K562 (cell line): ENCODE measurements around the gene KLF1. TPM values are rescaled to one million over a fixed set of nuclear protein-coding genes. Genes with fewer than 3 reads are reported as not detected.

Experiments used
- ATAC-seq: fragments of 200-7000 bp; cut with Tn5 transposase; 3 replicates; pipeline ENCODE4 v1.9.1; 2020; ENCODE audit warnings: moderate library complexity
- BruUV-seq: library from RNA; stranded (reverse); fragments of 400-500 nt; replicated peaks from 2 replicates; lab custom pipeline; 2021; lab: Mats Ljungman, UMichigan
- CTCF ChIA-PET: fragments of 300-600 bp; formaldehyde crosslinking; extraction: SDS; loops from one replicate; lab custom pipeline; 2021; ENCODE audit warnings: low intra/inter-chr PET ratio; lab: Yijun Ruan, JAX
- POLR2A ChIA-PET: fragments of 300-600, 350-650 bp; sonication (Branson Sonifier 250); formaldehyde crosslinking; extraction: SDS; loops from one replicate; lab custom pipeline; 2021; ENCODE audit warnings: antibody characterized with exemption, inconsistent platforms; lab: Yijun Ruan, JAX
- DNase-seq, 4 experiments: peaks; one replicate each; pipeline versions ENCODE4 v3.0.0 to v3.0.0-alpha.2; 2011 to 2018; ENCODE audit warnings: low spot score in 3 of 4, mixed read lengths in 3 of 4; ENCODE audit errors: extremely low read depth in 1 of 4
- FAIRE-seq: peaks from 2 replicates; lab custom pipeline; 2011; peaks lifted over from hg19 to GRCh38; lab: Jason Lieb, UNC
- H2AFZ ChIP-seq: 2 replicates; pipeline ENCODE4 v1.6.0; 2011; ENCODE audit warnings: low read depth, low read length, control low read depth, inconsistent platforms
- H3K27ac ChIP-seq: fragments of 200-600 bp; 3 replicates; pipeline ENCODE4 v1.8.0; 2011; ENCODE audit warnings: low read depth, mild to moderate bottlenecking, control low read depth, inconsistent platforms, low read length, moderate library complexity, mixed read lengths; ENCODE audit errors: extremely low read depth
- H3K27me3 ChIP-seq, 2 experiments: fragments of 300-600 bp in 1 of 2; 2 replicates in 1 of 2; 3 replicates in 1 of 2; pipeline versions ENCODE4 v1.6.0 to v1.8.0; 2011; ENCODE audit warnings: inconsistent platforms in 2 of 2, low read length in 2 of 2, mild to moderate bottlenecking in 1 of 2, mixed read lengths in 1 of 2, moderate library complexity in 1 of 2; ENCODE audit not compliant: control insufficient read depth in 2 of 2, insufficient read depth in 2 of 2
- H3K36me3 ChIP-seq: fragments of 300-600 bp; 3 replicates; pipeline ENCODE4 v1.8.0; 2011; ENCODE audit warnings: mild to moderate bottlenecking, low read length, inconsistent platforms; ENCODE audit not compliant: control insufficient read depth, insufficient read depth
- H3K4me1 ChIP-seq, 2 experiments: fragments of 200-600 bp in 1 of 2; replicated peaks in 1 of 2; 2 replicates in 1 of 2; 3 replicates in 1 of 2; pipeline versions ENCODE4 v1.5.1 to v1.8.0; 2011; ENCODE audit warnings: inconsistent platforms in 2 of 2, low read length in 2 of 2, mild to moderate bottlenecking in 1 of 2, mixed read lengths in 1 of 2, moderate library complexity in 1 of 2; ENCODE audit not compliant: control insufficient read depth in 2 of 2, insufficient read depth in 2 of 2
- H3K4me2 ChIP-seq: 2 replicates; pipeline ENCODE4 v1.6.1; 2011; ENCODE audit warnings: low read length, control low read depth, inconsistent platforms, mixed read lengths; ENCODE audit not compliant: insufficient read depth
- H3K4me3 ChIP-seq: fragments of 200-600 bp; sonication (generic), shearing (Covaris generic); 2 replicates; pipeline ENCODE4 v1.5.1; 2016; ENCODE audit warnings: control low read depth, inconsistent platforms
- H3K79me2 ChIP-seq: fragments of 200-600 bp; 3 replicates; pipeline ENCODE4 v1.8.0; 2011; ENCODE audit warnings: low read length, inconsistent platforms; ENCODE audit not compliant: control insufficient read depth, insufficient read depth
- H3K9ac ChIP-seq, 2 experiments: 2 replicates each; pipeline versions ENCODE4 v1.6.0 to v1.6.1; 2011; ENCODE audit warnings: low read depth in 2 of 2, low read length in 2 of 2, control low read depth in 1 of 2, inconsistent platforms in 1 of 2, mild to moderate bottlenecking in 1 of 2, mixed read lengths in 1 of 2; ENCODE audit not compliant: insufficient read depth in 1 of 2
- H3K9me1 ChIP-seq: one replicate; pipeline ENCODE4 v1.6.0; 2011; ENCODE audit warnings: inconsistent platforms, mild to moderate bottlenecking, low read length, moderate library complexity; ENCODE audit not compliant: control insufficient read depth, insufficient read depth
- H3K9me3 ChIP-seq: replicated peaks from 2 replicates; pipeline ENCODE4 v1.5.1; 2011; ENCODE audit warnings: low read depth, low read length, inconsistent platforms; ENCODE audit not compliant: control insufficient read depth, insufficient read depth
- H4K20me1 ChIP-seq: replicated peaks from 2 replicates; pipeline ENCODE4 v1.6.1; 2011; ENCODE audit warnings: low read length, inconsistent platforms, mixed read lengths; ENCODE audit not compliant: control insufficient read depth, insufficient read depth
- BCL6 ChIP-seq: fragments of 250-450 bp; sonication (Bioruptor Pico); IDR thresholded peaks from 2 replicates; pipeline ENCODE4 v1.4.0; 2020
- HMGXB4 ChIP-seq: sonication (generic); formaldehyde crosslinking; IDR thresholded peaks from 2 replicates; pipeline ENCODE4 v1.8.1; 2023; ENCODE audit warnings: mild to moderate bottlenecking, missing genetic modification reagents
- MCM2 ChIP-seq: fragments of 450-650 bp; IDR thresholded peaks from 2 replicates; pipeline ENCODE4 v1.6.1; 2017; ENCODE audit warnings: low read depth, mild to moderate bottlenecking
- NELFE ChIP-seq: IDR thresholded peaks from 2 replicates; pipeline ENCODE4 v1.6.1; 2011; ENCODE audit warnings: mild to moderate bottlenecking; ENCODE audit not compliant: insufficient read depth, insufficient read length
- RBBP5 ChIP-seq: fragments of 200-600 bp; sonication (generic); IDR thresholded peaks from 2 replicates; pipeline ENCODE4 v1.6.1; 2012; ENCODE audit warnings: borderline replicate concordance, mild to moderate bottlenecking, low read length, control low read depth, inconsistent platforms; ENCODE audit not compliant: insufficient read depth, poor library complexity, severe bottlenecking
- SMARCB1 ChIP-seq: IDR thresholded peaks from 2 replicates; pipeline ENCODE4 v1.6.1; 2011; ENCODE audit warnings: improper control_type of control experiment, low read depth; ENCODE audit not compliant: insufficient read length
- ZNF121 ChIP-seq: sonication (generic); formaldehyde crosslinking; conservative IDR thresholded peaks from 2 replicates; pipeline ENCODE4 v1.8.0; 2022; ENCODE audit warnings: missing genetic modification reagents
- ZNF175 ChIP-seq: fragments of 200-800 bp; sonication (Bioruptor generic); IDR thresholded peaks from 2 replicates; pipeline ENCODE4 v1.6.1; 2016; ENCODE audit warnings: low read depth, mild to moderate bottlenecking, missing genetic modification characterization, missing compliant biosample characterization
- ZNF589 ChIP-seq: fragments of 200-800 bp; sonication (Bioruptor generic); IDR thresholded peaks from 2 replicates; pipeline ENCODE4 v1.6.1; 2016; ENCODE audit warnings: low read depth, missing genetic modification characterization, missing compliant biosample characterization
- WGBS: fragments of 100-300 bp; shearing (Covaris generic); methylation state at CpG from one replicate; pipeline ENCODE4 v1.1.6; 2016; ENCODE audit warnings: low coverage, mixed read lengths; ENCODE audit not compliant: insufficient coverage; ENCODE audit errors: missing lambda C conversion rate; 5-methylcytosine and 5-hydroxymethylcytosine counted together
- in situ Hi-C: fragments of 300-500 bp; cut with MboI; formaldehyde crosslinking; loops from 4 replicates; pipeline ENCODE4 v1.15.0; 2018; ENCODE audit warnings: inconsistent platforms, mixed read lengths
- intact Hi-C: fragments of 100-400 bp; cut with micrococcal nuclease; formaldehyde crosslinking; loops from 2 replicates; pipeline ENCODE4 v1.14.2; 2022
- polyA plus RNA-seq, 8 experiments: library from polyadenylated mRNA; depleted of rRNA in 4 of 8; stranded (reverse) in 5 of 8; unstranded in 3 of 8; fragments of >200 nt; fragmentation: Nextera tagmentation in 2 of 8; fragmentation: Illumina TruSeq in 1 of 8; extraction: Ambion mirVana in 2 of 8; extraction: Trizol in 1 of 8; gene quantifications; 2 replicates each; pipeline versions ENCODE4 v1.2.1 to v1.2.3, GENCODE V29; 2011 to 2014; ENCODE audit warnings: inconsistent platforms in 1 of 8, missing spikeins in 1 of 8
- total RNA-seq, 7 experiments: library from RNA; depleted of rRNA in 6 of 7; stranded (reverse); fragments of >200 nt in 6 of 7; fragmentation: Illumina TruSeq in 2 of 7; extraction: Trizol in 2 of 7; gene quantifications; 2 replicates each; pipeline versions ENCODE4 v1.2.1 to v1.2.3, GENCODE V29; 2011 to 2021; ENCODE audit warnings: low replicate concordance in 1 of 7
- TF ChIP-seq, protein P1 (sequence below): sonication (generic); formaldehyde crosslinking; IDR thresholded peaks from 2 replicates; pipeline ENCODE4 v1.8.0; 2022; ENCODE audit warnings: mild to moderate bottlenecking, missing genetic modification reagents
- TF ChIP-seq, protein P2 (sequence below), 2 experiments: fragments of 450-650 bp; IDR thresholded peaks; 2 replicates each; pipeline ENCODE4 v1.6.1; 2018; ENCODE audit warnings: mild to moderate bottlenecking in 2 of 2, low read depth in 1 of 2; ENCODE audit not compliant: partially characterized antibody in 2 of 2

KLF1 gene
- total and polyA plus RNA-seq, 9 of the 15 experiments (the other 6 are each of a cell fraction or from before 2014, with no cell fraction given) = 8.4 to 163 (median 47.3) TPM

GRCh38 chr19:12886651-12886968 lies 391 bp downstream of the KLF1 start:
- no peak for ATAC-seq
- Histone ChIP-seq H3K79me2 (peaks cover 73% of the 10 kb centered on the region), H4K20me1 (peaks cover 10% of the 10 kb centered on the region; the same call in 1 of the 2 replicates), H2AFZ (peak overlapping the region; percentile 7; the same call in 1 of the 2 replicates), H3K36me3 (peaks cover 30% of the 10 kb centered on the region), H3K27ac (peak overlapping the region; percentile 96), H3K9me1 (no peaks in the 10 kb centered on the region), H3K4me2 (peak overlapping the region; percentile 100), H3K27me3 (no peaks in the 10 kb centered on the region), H3K4me1 (peaks cover 42 to 81% of the 10 kb centered on the region in 2 experiments; a peak in 4 of 5 replicates), H3K9ac (peak overlapping the region; percentile 94 to 95), H3K9me3 (no peaks in the 10 kb centered on the region), H3K4me3 (peak overlapping the region; percentile 70)
- CTCF ChIA-PET = interaction anchor here (0.8 to 1.0 kb wide), 2 partner anchors 61 to 71 kb away, joined by 3 read pairs; partner anchors contain the start of gene GADD45GIP1
- POLR2A ChIA-PET = interaction anchor here (0.6 to 5.9 kb wide), 13 partner anchors 14 to 782 kb away, joined by 3 to 37 read pairs (median 4); partner anchors contain the start of genes CALR, IER2, RAD23A and STX10
- intact Hi-C loops (loop anchor here (1.0 to 5.0 kb wide), 4 partner anchors 33 to 81 kb away; partner anchors contain the start of genes CALR, DAND5, MAST1 and SYCE2), in situ Hi-C loops (no loop called here)
- TF ChIP-seq ZNF121 (CRISPR knock-in tag) (peak; percentile 78), HMGXB4 (CRISPR knock-in tag) (0 out of 2 replicates have a peak, but pooled peaks have one; percentile 15), MCM2 (no peak), BCL6 (CRISPR knock-in tag) (no peak), ZNF175 (CRISPR knock-in tag) (0 out of 2 replicates have a peak, but pooled peaks have one; percentile 0), SMARCB1 (peak; percentile 44), RBBP5 (no peak), NELFE (no peak), ZNF589 (CRISPR knock-in tag) (peak; percentile 56; the same call in 1 of the 2 replicates)
- TF ChIP-seq, protein P1, sequence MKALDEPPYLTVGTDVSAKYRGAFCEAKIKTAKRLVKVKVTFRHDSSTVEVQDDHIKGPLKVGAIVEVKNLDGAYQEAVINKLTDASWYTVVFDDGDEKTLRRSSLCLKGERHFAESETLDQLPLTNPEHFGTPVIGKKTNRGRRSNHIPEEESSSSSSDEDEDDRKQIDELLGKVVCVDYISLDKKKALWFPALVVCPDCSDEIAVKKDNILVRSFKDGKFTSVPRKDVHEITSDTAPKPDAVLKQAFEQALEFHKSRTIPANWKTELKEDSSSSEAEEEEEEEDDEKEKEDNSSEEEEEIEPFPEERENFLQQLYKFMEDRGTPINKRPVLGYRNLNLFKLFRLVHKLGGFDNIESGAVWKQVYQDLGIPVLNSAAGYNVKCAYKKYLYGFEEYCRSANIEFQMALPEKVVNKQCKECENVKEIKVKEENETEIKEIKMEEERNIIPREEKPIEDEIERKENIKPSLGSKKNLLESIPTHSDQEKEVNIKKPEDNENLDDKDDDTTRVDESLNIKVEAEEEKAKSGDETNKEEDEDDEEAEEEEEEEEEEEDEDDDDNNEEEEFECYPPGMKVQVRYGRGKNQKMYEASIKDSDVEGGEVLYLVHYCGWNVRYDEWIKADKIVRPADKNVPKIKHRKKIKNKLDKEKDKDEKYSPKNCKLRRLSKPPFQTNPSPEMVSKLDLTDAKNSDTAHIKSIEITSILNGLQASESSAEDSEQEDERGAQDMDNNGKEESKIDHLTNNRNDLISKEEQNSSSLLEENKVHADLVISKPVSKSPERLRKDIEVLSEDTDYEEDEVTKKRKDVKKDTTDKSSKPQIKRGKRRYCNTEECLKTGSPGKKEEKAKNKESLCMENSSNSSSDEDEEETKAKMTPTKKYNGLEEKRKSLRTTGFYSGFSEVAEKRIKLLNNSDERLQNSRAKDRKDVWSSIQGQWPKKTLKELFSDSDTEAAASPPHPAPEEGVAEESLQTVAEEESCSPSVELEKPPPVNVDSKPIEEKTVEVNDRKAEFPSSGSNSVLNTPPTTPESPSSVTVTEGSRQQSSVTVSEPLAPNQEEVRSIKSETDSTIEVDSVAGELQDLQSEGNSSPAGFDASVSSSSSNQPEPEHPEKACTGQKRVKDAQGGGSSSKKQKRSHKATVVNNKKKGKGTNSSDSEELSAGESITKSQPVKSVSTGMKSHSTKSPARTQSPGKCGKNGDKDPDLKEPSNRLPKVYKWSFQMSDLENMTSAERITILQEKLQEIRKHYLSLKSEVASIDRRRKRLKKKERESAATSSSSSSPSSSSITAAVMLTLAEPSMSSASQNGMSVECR (CRISPR knock-in tag) = peak; percentile 15; the same call in 1 of the 2 replicates
- TF ChIP-seq, protein P2, sequence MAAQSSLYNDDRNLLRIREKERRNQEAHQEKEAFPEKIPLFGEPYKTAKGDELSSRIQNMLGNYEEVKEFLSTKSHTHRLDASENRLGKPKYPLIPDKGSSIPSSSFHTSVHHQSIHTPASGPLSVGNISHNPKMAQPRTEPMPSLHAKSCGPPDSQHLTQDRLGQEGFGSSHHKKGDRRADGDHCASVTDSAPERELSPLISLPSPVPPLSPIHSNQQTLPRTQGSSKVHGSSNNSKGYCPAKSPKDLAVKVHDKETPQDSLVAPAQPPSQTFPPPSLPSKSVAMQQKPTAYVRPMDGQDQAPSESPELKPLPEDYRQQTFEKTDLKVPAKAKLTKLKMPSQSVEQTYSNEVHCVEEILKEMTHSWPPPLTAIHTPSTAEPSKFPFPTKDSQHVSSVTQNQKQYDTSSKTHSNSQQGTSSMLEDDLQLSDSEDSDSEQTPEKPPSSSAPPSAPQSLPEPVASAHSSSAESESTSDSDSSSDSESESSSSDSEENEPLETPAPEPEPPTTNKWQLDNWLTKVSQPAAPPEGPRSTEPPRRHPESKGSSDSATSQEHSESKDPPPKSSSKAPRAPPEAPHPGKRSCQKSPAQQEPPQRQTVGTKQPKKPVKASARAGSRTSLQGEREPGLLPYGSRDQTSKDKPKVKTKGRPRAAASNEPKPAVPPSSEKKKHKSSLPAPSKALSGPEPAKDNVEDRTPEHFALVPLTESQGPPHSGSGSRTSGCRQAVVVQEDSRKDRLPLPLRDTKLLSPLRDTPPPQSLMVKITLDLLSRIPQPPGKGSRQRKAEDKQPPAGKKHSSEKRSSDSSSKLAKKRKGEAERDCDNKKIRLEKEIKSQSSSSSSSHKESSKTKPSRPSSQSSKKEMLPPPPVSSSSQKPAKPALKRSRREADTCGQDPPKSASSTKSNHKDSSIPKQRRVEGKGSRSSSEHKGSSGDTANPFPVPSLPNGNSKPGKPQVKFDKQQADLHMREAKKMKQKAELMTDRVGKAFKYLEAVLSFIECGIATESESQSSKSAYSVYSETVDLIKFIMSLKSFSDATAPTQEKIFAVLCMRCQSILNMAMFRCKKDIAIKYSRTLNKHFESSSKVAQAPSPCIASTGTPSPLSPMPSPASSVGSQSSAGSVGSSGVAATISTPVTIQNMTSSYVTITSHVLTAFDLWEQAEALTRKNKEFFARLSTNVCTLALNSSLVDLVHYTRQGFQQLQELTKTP (IDR thresholded peaks at IDR 0.05; ENCODE audit: low read depth in 1 of 2, partially characterized antibody in 2 of 2) = peak in 1 of 2 experiments; percentile 43
- BruUV-seq = TSS peak; percentile 71
- peak in 1 of 4 experiments; percentile 43 for DNase-seq
- 2% methylated on average over 5 of the region's 5 CpGs for WGBS
- FAIRE-seq = no peak
